HG02588 (cell line): ENCODE measurements around the gene SLC17A9.

Experiments
- ATAC-seq: cut with Tn5 transposase; IDR thresholded peaks from one replicate; pipeline ENCODE4 v1.9.1; 2021; ENCODE audit warnings: mild to moderate bottlenecking, moderate library complexity; ENCODE audit not compliant: unreplicated experiment

SLC17A9 gene, protein sequence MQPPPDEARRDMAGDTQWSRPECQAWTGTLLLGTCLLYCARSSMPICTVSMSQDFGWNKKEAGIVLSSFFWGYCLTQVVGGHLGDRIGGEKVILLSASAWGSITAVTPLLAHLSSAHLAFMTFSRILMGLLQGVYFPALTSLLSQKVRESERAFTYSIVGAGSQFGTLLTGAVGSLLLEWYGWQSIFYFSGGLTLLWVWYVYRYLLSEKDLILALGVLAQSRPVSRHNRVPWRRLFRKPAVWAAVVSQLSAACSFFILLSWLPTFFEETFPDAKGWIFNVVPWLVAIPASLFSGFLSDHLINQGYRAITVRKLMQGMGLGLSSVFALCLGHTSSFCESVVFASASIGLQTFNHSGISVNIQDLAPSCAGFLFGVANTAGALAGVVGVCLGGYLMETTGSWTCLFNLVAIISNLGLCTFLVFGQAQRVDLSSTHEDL

GRCh38 chr20:62952373-62952967 lies at the start of gene SLC17A9:
Gene SLC17A9, plus strand, starts transcription at chr20:62952709. Its CDS starts 122 bp downstream, at chr20:62952831.
- peak; percentile 50 for ATAC-seq

- ATAC-seq = no peak
Measured at GRCh38 chr20:62902926-62903615, 49.4 kb upstream of the SLC17A9 start.

- ATAC-seq = no peak
Measured at GRCh38 chr20:62905536-62906117, 46.9 kb upstream of the SLC17A9 start.

DNA sequence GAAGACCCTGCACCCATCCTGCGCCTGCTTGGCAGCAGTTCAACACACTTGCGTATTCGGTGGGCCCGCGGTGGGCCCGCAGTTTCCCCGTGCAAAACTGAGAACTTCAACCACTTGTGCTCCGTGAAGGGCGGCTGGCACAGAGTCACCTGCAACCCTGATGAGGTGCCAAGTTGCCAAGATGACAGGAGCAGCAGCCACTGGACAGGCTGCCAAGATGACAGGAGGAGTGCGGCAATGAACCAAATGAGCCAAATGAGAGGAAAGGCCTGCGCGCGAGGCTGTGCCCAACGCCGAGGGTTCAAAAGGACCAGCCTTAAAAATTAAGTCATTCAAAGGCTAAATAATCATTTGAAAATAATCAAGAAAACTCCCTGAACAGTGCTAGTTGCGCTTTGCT lies 46.3 kb upstream of the SLC17A9 start:
- ATAC-seq = no peak

DNA sequence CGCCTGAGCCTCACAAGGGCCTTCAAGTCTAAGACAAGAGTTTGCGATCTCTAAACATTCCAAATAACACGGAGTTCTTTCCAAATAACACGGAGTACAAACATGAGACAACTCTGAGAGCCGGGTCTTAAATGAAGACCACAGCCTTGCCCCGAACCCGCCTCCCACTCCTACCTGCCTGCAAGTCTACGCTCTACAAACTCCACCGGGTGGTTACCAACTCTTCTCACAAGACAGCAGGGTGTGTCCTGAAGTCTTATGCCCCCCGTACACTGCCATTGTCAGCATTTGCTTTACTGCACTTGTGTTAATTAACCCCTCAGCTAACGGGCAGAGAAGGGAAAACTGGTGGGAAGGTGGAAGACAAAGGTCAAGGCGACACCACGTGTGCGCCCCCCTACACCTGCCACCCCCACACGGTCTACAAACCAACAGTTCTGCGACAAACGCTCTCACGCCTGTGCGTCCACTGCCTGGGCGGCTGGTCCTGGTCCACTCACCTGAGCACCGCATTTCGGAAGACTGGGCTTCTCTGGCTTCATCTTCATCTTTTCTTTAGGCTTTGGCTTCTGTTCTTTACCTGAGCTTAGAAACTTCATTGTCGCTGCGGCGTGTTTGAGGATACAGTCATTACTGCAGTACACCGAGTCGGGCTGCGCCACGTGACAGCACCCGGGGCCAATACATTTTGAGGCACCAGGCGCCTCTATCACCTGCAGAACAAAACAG lies 45.7 kb upstream of the SLC17A9 start:
- ATAC-seq = no peak

DNA sequence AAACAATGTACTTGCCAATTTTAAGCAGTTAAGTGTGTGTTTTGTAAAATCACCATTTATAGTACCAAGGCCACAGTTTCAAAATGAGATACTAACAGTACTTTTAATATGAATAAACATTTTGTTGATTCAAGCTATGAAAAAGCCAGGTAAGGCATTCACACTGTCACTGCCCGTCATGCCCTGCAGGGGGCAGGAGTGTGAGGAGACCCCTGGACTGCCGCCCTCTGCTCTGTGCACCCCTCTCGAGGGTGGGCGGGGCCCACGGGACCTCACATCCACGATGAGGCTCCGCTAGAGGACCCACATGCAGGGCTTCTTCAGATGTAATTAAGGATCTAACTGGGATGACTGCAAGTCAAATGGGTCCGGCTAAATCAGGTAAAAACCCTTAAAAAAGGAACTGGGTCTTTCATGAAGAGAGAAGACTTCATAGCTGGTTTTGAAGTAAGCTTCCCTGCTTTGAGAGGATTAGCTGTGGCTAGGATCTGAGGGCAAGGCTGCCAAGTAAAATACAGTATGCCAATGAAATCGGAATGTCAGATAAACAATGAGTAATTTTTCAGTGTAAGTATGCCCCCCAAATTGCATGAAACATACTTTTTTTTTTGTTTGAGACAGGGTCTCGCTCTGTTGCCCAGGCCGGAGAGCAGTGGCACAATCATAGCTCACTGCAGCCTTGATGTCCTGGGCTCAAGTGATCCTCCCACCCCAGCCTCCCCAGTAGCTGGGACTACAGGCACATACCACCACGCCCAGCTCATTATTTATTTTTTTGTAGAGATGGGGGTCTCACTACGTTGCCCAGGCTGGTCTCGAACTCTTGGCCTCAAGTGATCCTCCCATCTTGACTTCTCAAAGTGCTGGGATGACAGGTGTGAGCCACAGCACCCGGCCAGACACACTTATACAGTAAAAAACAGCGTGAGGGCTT lies 44.9 kb upstream of the SLC17A9 start:
- ATAC-seq = no peak

DNA sequence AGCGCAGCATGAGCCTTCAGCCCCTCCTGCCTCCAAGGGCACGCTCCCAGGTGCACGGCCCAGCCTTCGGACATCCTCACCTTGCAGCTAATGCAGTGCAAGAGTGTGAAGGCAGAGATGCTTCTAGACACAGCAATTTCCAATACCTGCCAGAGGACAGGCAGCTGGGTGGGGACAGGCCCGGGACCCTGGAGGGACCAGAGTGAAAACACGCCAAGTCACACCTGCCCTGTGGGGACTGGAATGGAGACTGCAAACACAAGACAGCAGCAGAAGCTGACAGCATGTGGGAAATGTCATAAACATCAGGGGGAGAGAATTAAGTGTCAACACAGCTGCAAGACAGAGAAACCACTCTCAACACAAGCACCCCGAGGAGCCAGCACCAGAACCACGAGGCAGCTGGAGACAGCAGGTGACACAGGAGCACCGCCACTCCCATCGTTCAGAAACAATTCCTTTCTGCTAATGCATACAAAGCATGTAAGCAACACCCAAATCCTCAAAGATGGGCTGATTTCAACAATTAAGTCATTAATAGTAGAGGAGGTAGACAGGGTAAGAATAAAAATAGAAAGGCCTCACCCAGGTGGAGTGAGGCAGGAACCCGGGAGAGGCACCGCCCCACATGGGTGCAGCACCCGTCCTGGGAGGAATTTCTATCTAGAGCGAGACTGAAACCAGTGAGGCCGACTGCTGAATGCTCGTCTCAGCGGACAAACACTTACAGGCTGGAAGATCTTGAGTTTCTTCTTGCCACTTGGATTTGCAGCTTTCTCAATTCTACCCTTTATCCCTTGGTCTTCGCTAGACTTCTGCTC lies 43.3 kb upstream of the SLC17A9 start:
- ATAC-seq = no peak

DNA sequence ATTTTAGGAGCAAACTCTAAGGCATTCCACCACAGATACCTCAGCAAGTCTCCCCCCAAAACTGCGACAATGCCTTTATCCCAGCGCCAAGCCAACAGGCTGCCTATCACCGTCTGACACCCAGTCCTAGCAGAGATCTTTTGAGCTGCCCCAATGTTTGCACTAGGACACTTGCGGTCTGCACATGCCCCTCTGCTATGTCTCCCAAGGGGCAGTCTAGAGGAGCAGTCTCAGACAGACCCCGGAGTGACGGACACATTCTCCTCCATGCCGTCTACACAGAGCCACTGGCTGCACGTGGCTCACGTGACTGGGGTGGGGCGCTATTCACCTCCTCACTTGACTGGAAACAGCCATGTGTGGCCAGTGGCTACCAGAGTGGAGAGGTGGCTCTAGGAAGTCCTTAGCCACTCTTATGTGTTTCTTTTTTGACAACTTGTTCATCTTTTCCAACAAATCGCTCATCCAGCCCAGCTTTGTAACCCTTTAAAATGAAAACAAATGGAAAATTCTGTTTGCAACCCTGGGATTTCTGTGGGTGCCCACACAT lies 42.2 kb upstream of the SLC17A9 start:
- ATAC-seq = no peak

- ATAC-seq = no peak
Measured at GRCh38 chr20:62910777-62911497, 41.6 kb upstream of the SLC17A9 start.

GRCh38 chr20:62911701-62912280 lies 40.7 kb upstream of the SLC17A9 start:
- ATAC-seq = no peak

- ATAC-seq = no peak
Measured at GRCh38 chr20:62913043-62913630, 39.4 kb upstream of the SLC17A9 start.

DNA sequence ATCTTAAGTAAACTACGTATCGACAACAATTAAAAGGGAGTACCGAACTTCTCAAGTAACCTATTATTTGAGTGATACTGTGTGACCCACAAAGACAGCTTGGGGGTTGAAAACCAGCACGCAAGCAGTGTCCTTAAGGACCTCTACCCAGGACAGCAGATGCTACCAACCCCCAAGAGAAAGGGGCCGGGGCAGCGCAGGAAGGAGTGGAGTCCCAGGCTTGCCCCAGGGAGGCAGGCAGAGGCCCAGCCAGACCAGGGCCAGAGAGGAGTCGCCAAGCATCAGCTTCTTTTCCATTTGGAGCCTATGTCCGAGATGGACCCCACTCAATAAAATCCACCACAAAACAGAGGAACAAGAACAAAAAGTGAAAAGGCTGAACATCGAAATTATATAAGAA lies 38.1 kb upstream of the SLC17A9 start:
- no peak for ATAC-seq

- no peak for ATAC-seq
Measured at GRCh38 chr20:62914970-62915457, 37.5 kb upstream of the SLC17A9 start.

- ATAC-seq = no peak
Measured at GRCh38 chr20:62916703-62917476, 35.6 kb upstream of the SLC17A9 start.

DNA sequence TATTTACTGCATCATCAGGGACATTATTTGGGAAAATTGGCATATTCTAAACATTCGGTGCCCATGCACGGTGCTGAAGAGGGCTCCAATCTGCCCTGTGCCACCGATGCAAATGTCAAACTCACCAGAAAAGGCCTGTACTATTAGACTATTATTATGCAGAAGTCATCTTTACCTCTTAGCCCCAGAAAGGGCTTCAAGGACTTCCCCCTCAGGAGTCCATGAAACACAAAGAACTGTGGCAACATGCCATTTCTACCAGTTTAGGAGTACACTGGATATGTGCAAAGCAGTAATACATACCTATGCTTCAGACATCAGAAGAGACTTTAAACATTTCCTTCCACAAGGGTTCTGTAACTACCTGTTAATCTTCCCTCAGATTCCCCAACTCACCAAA lies 34.8 kb upstream of the SLC17A9 start:
- ATAC-seq = no peak

GRCh38 chr20:62918147-62918546 lies 34.4 kb upstream of the SLC17A9 start:
- ATAC-seq = no peak
